HEK293T (cell line): ENCODE data around the gene FBXO36.

Experiments used
- CTCF ChIA-PET: fragments of 350-600 bp; formaldehyde crosslinking; extraction: SDS; loops from one replicate; lab custom pipeline; 2021; ENCODE audit warnings: antibody characterized with exemption, inconsistent platforms; lab: Yijun Ruan, JAX
- POLR2A ChIA-PET: fragments of 350-600 bp; formaldehyde crosslinking; extraction: SDS; loops from one replicate; lab custom pipeline; 2020; ENCODE audit warnings: antibody characterized with exemption, inconsistent platforms; lab: Yijun Ruan, JAX
- DNase-seq: peaks from one replicate; pipeline ENCODE4 v3.0.0; 2012; ENCODE audit warnings: mixed read lengths; ENCODE audit errors: extremely low spot score
- ARNT ChIP-seq: fragments of 450-650 bp; IDR thresholded peaks from 2 replicates; pipeline ENCODE4 v1.6.1; 2017; ENCODE audit warnings: mild to moderate bottlenecking
- BHLHE40 ChIP-seq: fragments of 450-650 bp; IDR thresholded peaks from 2 replicates; pipeline ENCODE4 v1.6.1; 2016; ENCODE audit warnings: mild to moderate bottlenecking, moderate library complexity, borderline replicate concordance
- CTBP1 ChIP-seq: fragments of 450-650 bp; IDR thresholded peaks from 2 replicates; pipeline ENCODE4 v1.6.1; 2016; ENCODE audit warnings: borderline replicate concordance
- ELF4 ChIP-seq: fragments of 450-650 bp; IDR thresholded peaks from 2 replicates; pipeline ENCODE4 v1.6.1; 2017; ENCODE audit warnings: antibody characterized with exemption
- FOXA1 ChIP-seq: fragments of 450-650 bp; IDR thresholded peaks from 2 replicates; pipeline ENCODE4 v1.6.1; 2016; ENCODE audit warnings: mild to moderate bottlenecking
- FOXK2 ChIP-seq: fragments of 450-650 bp; IDR thresholded peaks from 2 replicates; pipeline ENCODE4 v1.6.1; 2016; ENCODE audit warnings: mild to moderate bottlenecking
- FOXM1 ChIP-seq: fragments of 450-650 bp; IDR thresholded peaks from 2 replicates; pipeline ENCODE4 v1.6.1; 2017; ENCODE audit warnings: mild to moderate bottlenecking, borderline replicate concordance
- HDGF ChIP-seq: fragments of 450-650 bp; IDR thresholded peaks from 2 replicates; pipeline ENCODE4 v1.6.1; 2017; ENCODE audit warnings: antibody characterized with exemption, borderline replicate concordance
- L3MBTL2 ChIP-seq: fragments of 450-650 bp; conservative IDR thresholded peaks from 2 replicates; pipeline ENCODE4 v1.6.1; 2016; ENCODE audit warnings: mild to moderate bottlenecking
- LEF1 ChIP-seq: fragments of 450-650 bp; IDR thresholded peaks from 2 replicates; pipeline ENCODE4 v1.6.1; 2017; ENCODE audit warnings: mild to moderate bottlenecking, borderline replicate concordance
- NFRKB ChIP-seq: fragments of 450-650 bp; IDR thresholded peaks from 2 replicates; pipeline ENCODE4 v1.6.1; 2016; ENCODE audit warnings: mild to moderate bottlenecking, moderate library complexity
- PKNOX1 ChIP-seq: fragments of 450-650 bp; IDR thresholded peaks from 2 replicates; pipeline ENCODE4 v1.6.1; 2016
- SP1 ChIP-seq: fragments of 450-650 bp; IDR thresholded peaks from 2 replicates; pipeline ENCODE4 v1.6.1; 2017
- SUZ12 ChIP-seq: fragments of 450-650 bp; IDR thresholded peaks from 2 replicates; pipeline ENCODE4 v1.6.1; 2016; ENCODE audit warnings: mild to moderate bottlenecking
- TARDBP ChIP-seq: fragments of 450-650 bp; IDR thresholded peaks from 2 replicates; pipeline ENCODE4 v1.6.1; 2016
- ZNF384 ChIP-seq: fragments of 450-650 bp; IDR thresholded peaks from 2 replicates; pipeline ENCODE4 v1.6.1; 2016

The FBXO36 gene

GRCh38 chr2:229880892-229881586 is 41.3 kb upstream of the FBXO36 start:
- no peak for DNase-seq
- TF ChIP-seq SUZ12 (no peak), TARDBP (no peak), BHLHE40 (no peak), FOXK2 (no peak), FOXA1 (no peak), L3MBTL2 (no peak), ARNT (no peak), ELF4 (no peak)
- POLR2A ChIA-PET, result no interaction called here
- CTCF ChIA-PET, result no interaction called here

DNA sequence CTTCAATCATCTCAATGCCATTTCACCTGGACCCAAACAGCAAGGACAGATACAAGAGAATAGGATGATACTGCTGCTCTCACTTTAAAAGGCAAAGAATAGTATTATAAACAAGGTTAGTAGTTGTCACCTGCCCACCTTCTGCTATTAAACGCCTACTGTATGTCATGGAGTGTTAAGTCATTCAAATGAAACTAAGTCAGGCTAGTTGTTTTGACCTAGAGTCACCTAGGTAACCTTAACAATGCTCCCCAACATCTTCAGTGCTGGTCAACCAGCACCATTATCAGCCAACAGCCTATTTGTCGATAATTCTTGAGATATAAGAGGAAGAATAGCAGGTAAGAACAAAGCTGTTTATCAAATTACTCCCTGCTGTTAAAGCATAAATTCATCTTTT is 39.7 kb upstream of the FBXO36 start:
- POLR2A ChIA-PET, result no interaction called here
- CTCF ChIA-PET, result no interaction called here
- no peak for TF ChIP-seq LEF1
- no peak for TF ChIP-seq FOXA1
- TF ChIP-seq ELF4, result no peak
- TF ChIP-seq HDGF, result no peak
- TF ChIP-seq BHLHE40, result no peak
- no peak for TF ChIP-seq L3MBTL2
- TF ChIP-seq ARNT, result no peak
- TF ChIP-seq TARDBP, result no peak
- TF ChIP-seq NFRKB, result no peak
- no peak for TF ChIP-seq FOXM1
- TF ChIP-seq CTBP1, result no peak
- TF ChIP-seq ZNF384, result no peak
- TF ChIP-seq SP1, result no peak
- no peak for TF ChIP-seq FOXK2
- no peak for TF ChIP-seq SUZ12
- TF ChIP-seq PKNOX1, result no peak
- no peak for DNase-seq

DNA sequence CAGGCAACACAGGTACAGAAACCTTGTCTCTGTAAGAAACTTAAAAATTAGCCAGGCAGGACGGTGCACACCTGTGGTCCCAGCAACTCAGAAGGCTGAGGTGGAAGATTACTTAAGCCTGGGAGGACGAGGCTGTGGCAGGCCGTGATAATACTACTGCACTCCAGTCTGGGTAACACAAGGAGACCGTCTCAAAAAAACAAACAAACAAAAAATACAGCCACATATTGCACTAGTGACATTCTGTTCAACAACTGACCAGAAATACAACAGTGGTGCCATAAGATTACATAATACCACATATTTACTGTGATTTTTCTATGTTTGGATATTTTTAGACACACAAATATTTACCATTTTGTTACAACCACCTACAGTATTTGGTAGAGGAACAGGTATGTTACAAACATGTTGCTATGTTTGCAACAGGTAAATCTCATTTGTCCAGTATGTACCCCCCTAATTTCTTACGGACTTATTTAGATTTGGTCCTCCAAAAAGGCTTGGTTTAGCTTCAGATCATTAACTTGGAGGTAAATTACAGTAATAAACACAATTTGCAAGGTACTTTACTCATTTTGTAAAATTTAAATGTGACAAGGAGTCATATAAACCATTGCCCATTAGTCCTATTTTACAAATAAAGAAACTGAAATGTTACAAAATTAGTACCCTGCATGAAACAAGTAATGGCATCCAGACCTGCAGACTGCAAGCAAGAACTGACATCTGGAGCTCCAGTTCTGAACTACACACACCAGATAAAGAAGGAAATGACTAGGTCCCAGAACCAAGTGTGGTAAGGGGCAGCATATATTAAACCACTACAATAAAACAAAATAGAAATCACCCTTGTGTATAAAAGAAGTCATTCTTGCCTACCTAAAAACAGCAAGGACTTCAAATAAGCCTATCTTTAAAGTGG is 37.3 kb upstream of the FBXO36 start:
- POLR2A ChIA-PET, result interaction anchor here (1.2 kb wide), 1 partner anchor 10 kb away, joined by 3 read pairs; no protein-coding TSS in a partner anchor
- no peak for DNase-seq
- TF ChIP-seq CTBP1 (no peak), ZNF384 (no peak)
- CTCF ChIA-PET, result interaction anchor here (0.6 kb wide), 1 partner anchor 99 kb away, joined by 4 read pairs; no protein-coding TSS in a partner anchor

GRCh38 chr2:229887441-229887840 is 34.9 kb upstream of the FBXO36 start:
- ChIA-PET CTCF (no interaction called here), POLR2A (no interaction called here)
- no peak for DNase-seq
- TF ChIP-seq FOXA1 (no peak), FOXK2 (no peak), ELF4 (no peak), TARDBP (no peak)

GRCh38 chr2:229888031-229888430 is 34.3 kb upstream of the FBXO36 start:
- no peak for TF ChIP-seq FOXA1
- TF ChIP-seq SUZ12, result no peak
- TF ChIP-seq PKNOX1, result no peak
- TF ChIP-seq BHLHE40, result no peak
- TF ChIP-seq CTBP1, result no peak
- TF ChIP-seq SP1, result no peak
- TF ChIP-seq ELF4, result no peak
- no peak for TF ChIP-seq ARNT
- no peak for TF ChIP-seq ZNF384
- TF ChIP-seq NFRKB, result no peak
- TF ChIP-seq FOXK2, result no peak
- no peak for TF ChIP-seq L3MBTL2
- no peak for TF ChIP-seq TARDBP
- no peak for TF ChIP-seq HDGF
- TF ChIP-seq FOXM1, result no peak
- no peak for TF ChIP-seq LEF1
- POLR2A ChIA-PET, result no interaction called here
- CTCF ChIA-PET, result no interaction called here

GRCh38 chr2:229889023-229889422 is 33.3 kb upstream of the FBXO36 start:
- ChIA-PET POLR2A (no interaction called here), CTCF (no interaction called here)
- DNase-seq, result no peak
- TF ChIP-seq L3MBTL2 (no peak), ARNT (no peak), SUZ12 (no peak), SP1 (no peak), FOXK2 (no peak), ZNF384 (no peak), HDGF (no peak), PKNOX1 (no peak), BHLHE40 (no peak), LEF1 (no peak), ELF4 (no peak), FOXM1 (no peak)

More at GRCh38 chr2:229888031-229888430, 34.3 kb upstream of the FBXO36 start:
- DNase-seq, result no peak
